ENCODE measurements around the gene NHERF1. TPM values are rescaled to one million over a fixed set of nuclear protein-coding genes. Genes with fewer than 3 reads are reported as not detected.

The NHERF1 gene
- total and polyA plus RNA-seq, 2 experiments from 2014 or later = 78.2 to 111 TPM

- peak in 1 of 2 donors; percentile 19 for DNase-seq (ENCODE audit: low read depth in 1 of 2, low spot score in 1 of 2)
Measured at GRCh38 chr17:74807441-74807840, 59.0 kb downstream of the NHERF1 start.

GRCh38 chr17:74807925-74808324 lies 59.5 kb downstream of the NHERF1 start:
- no peak overlapping the region for H3K27ac ChIP-seq
- H3K27me3 ChIP-seq = no peaks in the 10 kb centered on the region
- no peaks in the 10 kb centered on the region for H3K36me3 ChIP-seq
- H3K4me1 ChIP-seq (ENCODE audit: low read depth) = peaks cover 31% of the 10 kb centered on the region
- H3K9me3 ChIP-seq (ENCODE audit: low read depth) = no peaks in the 10 kb centered on the region
- DNase-seq (ENCODE audit: low read depth in 1 of 2, low spot score in 1 of 2) = no peak
- TF ChIP-seq CTCF (IDR thresholded peaks at IDR 0.05; ENCODE audit: low read depth, low read length) = no peak
- no peak overlapping the region for H3K4me3 ChIP-seq

More at GRCh38 chr17:74807441-74807840, 59.0 kb downstream of the NHERF1 start:
- TF ChIP-seq CTCF (IDR thresholded peaks at IDR 0.05; ENCODE audit: low read depth, low read length) = no peak
- H3K27me3 ChIP-seq = no peaks in the 10 kb centered on the region
- H3K36me3 ChIP-seq = no peaks in the 10 kb centered on the region
- H3K4me1 ChIP-seq (ENCODE audit: low read depth) = peaks cover 30% of the 10 kb centered on the region
- no peak overlapping the region for H3K4me3 ChIP-seq
- no peak overlapping the region for H3K27ac ChIP-seq
- no peaks in the 10 kb centered on the region for H3K9me3 ChIP-seq (ENCODE audit: low read depth)

- H3K27ac ChIP-seq = no peak overlapping the region
- TF ChIP-seq CTCF (IDR thresholded peaks at IDR 0.05; ENCODE audit: low read depth, low read length) = no peak
- peaks cover 41% of the 10 kb centered on the region for H3K4me1 ChIP-seq (ENCODE audit: low read depth)
- no peak for DNase-seq (ENCODE audit: low read depth in 1 of 2, low spot score in 1 of 2)
- no peaks in the 10 kb centered on the region for H3K27me3 ChIP-seq
- H3K4me3 ChIP-seq = no peak overlapping the region
- no peaks in the 10 kb centered on the region for H3K36me3 ChIP-seq
- H3K9me3 ChIP-seq (ENCODE audit: low read depth) = no peaks in the 10 kb centered on the region
Measured at GRCh38 chr17:74808714-74809430, 60.4 kb downstream of the NHERF1 start.

DNA sequence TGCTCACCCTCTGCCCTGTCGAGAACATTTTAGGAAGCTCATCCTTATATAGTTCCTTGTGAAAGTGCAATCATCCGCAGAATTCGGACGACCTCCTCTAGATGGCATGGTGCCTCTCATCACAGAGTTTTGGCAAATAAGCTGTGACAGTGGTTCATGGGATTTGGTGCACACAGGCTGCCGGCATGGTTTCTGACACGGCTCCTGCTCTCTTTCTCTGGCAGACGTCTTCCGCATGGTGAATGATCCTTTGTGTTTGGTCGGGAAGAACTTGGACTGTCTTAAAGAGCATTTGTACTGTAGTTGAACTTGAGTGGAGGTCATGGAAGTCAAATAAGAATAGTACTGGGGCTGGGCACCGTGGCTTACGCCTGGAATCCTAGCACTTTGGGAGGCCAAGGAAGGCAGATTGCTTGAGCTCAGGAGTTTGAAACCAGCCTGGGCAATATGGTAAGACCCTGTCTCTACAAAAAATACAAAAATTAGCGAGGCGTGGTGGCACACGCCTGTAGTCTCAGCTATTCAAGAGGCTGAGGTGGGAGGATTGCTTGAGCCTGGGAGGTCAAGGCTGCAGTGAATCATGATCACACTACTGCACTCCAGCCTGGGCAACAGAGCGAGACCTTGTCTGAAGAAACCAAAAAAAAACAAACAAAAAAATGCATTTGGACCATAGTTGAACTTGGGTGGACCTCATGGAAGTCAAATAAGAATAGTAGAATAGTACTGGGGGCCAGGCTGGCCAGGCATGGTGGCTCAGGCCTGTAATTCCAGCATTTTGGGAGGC lies 62.5 kb downstream of the NHERF1 start:
- H3K27ac ChIP-seq = no peak overlapping the region
- no peak overlapping the region for H3K4me3 ChIP-seq
- H3K9me3 ChIP-seq (ENCODE audit: low read depth) = no peaks in the 10 kb centered on the region
- peaks cover 51% of the 10 kb centered on the region for H3K4me1 ChIP-seq (ENCODE audit: low read depth)
- TF ChIP-seq CTCF (IDR thresholded peaks at IDR 0.05; ENCODE audit: low read depth, low read length) = no peak
- no peaks in the 10 kb centered on the region for H3K36me3 ChIP-seq
- DNase-seq (ENCODE audit: low read depth in 1 of 2, low spot score in 1 of 2) = no peak
- no peaks in the 10 kb centered on the region for H3K27me3 ChIP-seq

DNA sequence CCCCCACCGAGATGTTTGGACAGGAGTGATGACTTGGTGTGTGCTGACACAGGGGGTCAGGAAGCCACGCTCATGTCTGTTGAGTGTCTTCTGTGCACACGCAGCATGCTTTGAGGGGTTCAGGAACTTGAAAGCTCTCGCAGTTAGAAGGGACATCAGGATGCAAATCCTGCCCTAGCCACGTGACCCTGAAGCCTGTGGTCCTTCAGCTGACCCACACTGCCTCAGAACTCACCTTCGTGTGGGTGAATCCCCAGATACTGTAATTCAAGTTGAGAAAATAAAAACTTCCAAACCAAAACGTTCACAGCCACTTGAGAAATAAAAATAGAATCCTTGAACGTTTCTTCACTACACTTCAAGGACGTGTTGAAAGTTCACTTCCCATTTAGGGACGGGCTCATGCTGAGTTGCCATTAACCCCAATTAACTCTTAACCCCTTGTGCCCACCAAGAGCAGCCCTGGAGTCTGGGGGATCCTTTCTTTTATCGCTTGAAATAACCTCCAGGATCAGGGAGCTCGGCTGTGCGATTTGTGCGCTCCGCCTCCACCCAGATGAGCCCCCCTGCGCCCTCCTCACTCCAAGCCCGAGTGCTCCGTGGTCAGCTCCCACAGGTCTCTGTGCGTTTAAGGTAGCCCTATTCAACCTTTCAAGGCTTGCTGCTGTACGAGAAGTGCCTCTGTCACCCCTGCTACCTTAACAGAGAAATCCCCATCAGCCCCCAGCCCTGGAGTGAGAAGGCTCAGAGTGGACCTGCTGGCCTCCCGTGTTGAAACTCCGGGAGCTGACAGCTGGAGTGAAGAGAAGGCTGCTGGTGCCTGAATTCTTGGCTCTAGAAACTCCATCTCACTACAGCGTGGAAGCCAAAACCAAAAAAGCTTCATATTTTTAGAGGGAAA lies 63.9 kb downstream of the NHERF1 start:
- Histone ChIP-seq H3K27me3 (no peaks in the 10 kb centered on the region), H3K27ac (peak overlapping the region; percentile 61), H3K4me3 (peak overlapping the region; percentile 21), H3K9me3 (ENCODE audit: low read depth) (no peaks in the 10 kb centered on the region), H3K36me3 (no peaks in the 10 kb centered on the region), H3K4me1 (ENCODE audit: low read depth) (peaks cover 53% of the 10 kb centered on the region)
- no peak for TF ChIP-seq CTCF (IDR thresholded peaks at IDR 0.05; ENCODE audit: low read depth, low read length)
- DNase-seq (ENCODE audit: low read depth in 1 of 2, low spot score in 1 of 2) = peak; percentile 6 to 92

Measured in cardiac muscle cell (in vitro differentiated cells and primary cell).